Measurements from ENCODE around the gene KLHDC10.
"Not testable (repeated sequence)": the region's sequence is repeated elsewhere in the genome, so short reads cannot be mapped to it uniquely, and the experiment has no call there.

Gene KLHDC10

GRCh38 chr7:130079846-130080394, 9.6 kb downstream of the KLHDC10 start:
- no peak overlapping the region for H3K4me2 ChIP-seq (ENCODE audit: low read depth, low read length, poor library complexity, severe bottlenecking)
- H3K9me3 ChIP-seq (ENCODE audit: insufficient read depth, low read length): no peaks in the 10 kb centered on the region
- H3K9ac ChIP-seq (ENCODE audit: low read length): no peak overlapping the region
- peaks cover 70% of the 10 kb centered on the region for H3K79me2 ChIP-seq (ENCODE audit: insufficient read depth, low read length)
- no peak overlapping the region for H2AFZ ChIP-seq (ENCODE audit: low read depth, low read length, severe bottlenecking)
- no peaks in the 10 kb centered on the region for H3K36me3 ChIP-seq (ENCODE audit: low read length)
- no peaks in the 10 kb centered on the region for H3F3A ChIP-seq (ENCODE audit: insufficient read depth)
- H3K4me3 ChIP-seq (ENCODE audit: insufficient read depth, low read length, poor library complexity, severe bottlenecking): no peak overlapping the region
- no peaks in the 10 kb centered on the region for H3K9me2 ChIP-seq (replicated peaks; ENCODE audit: insufficient read depth, low read length)
- no peaks in the 10 kb centered on the region for H4K20me1 ChIP-seq (ENCODE audit: low read depth, low read length)
- no peak overlapping the region for H3K27ac ChIP-seq (ENCODE audit: low read depth, low read length)
- no peaks in the 10 kb centered on the region for H3K27me3 ChIP-seq (ENCODE audit: low read length)
- TF ChIP-seq CTCF (IDR thresholded peaks at IDR 0.05; ENCODE audit: insufficient read depth, low read length, poor library complexity, severe bottlenecking): no peak
- no peak for TF ChIP-seq EZH2phosphoT487 (conservative IDR thresholded peaks at IDR 0.05; ENCODE audit: low read length)

- not testable (repeated sequence) for H3K9me2 ChIP-seq (replicated peaks; ENCODE audit: insufficient read depth, low read length); H3K9me3 ChIP-seq (ENCODE audit: insufficient read depth, low read length); H3K27me3 ChIP-seq (ENCODE audit: low read length); H3F3A ChIP-seq (ENCODE audit: insufficient read depth); H3K27ac ChIP-seq (ENCODE audit: low read depth, low read length); H3K36me3 ChIP-seq (ENCODE audit: low read length); H3K4me3 ChIP-seq (ENCODE audit: insufficient read depth, low read length, poor library complexity, severe bottlenecking); H4K20me1 ChIP-seq (ENCODE audit: low read depth, low read length); H3K9ac ChIP-seq (ENCODE audit: low read length); H3K4me2 ChIP-seq (ENCODE audit: low read depth, low read length, poor library complexity, severe bottlenecking); H2AFZ ChIP-seq (ENCODE audit: low read depth, low read length, severe bottlenecking)
- H3K79me2 ChIP-seq (ENCODE audit: insufficient read depth, low read length): peaks cover 77% of the 10 kb centered on the region
Measured at GRCh38 chr7:130083497-130083896, 13.2 kb downstream of the KLHDC10 start.

- Histone ChIP-seq H3K79me2 (ENCODE audit: insufficient read depth, low read length) (peaks cover 85% of the 10 kb centered on the region), H3K27ac (ENCODE audit: low read depth, low read length) (no peak overlapping the region), H3K9me2 (replicated peaks; ENCODE audit: insufficient read depth, low read length) (no peaks in the 10 kb centered on the region), H3K36me3 (ENCODE audit: low read length) (no peaks in the 10 kb centered on the region), H3K9ac (ENCODE audit: low read length) (no peak overlapping the region), H2AFZ (ENCODE audit: low read depth, low read length, severe bottlenecking) (no peak overlapping the region), H3K4me3 (ENCODE audit: insufficient read depth, low read length, poor library complexity, severe bottlenecking) (no peak overlapping the region), H3K27me3 (ENCODE audit: low read length) (no peaks in the 10 kb centered on the region), H4K20me1 (ENCODE audit: low read depth, low read length) (no peaks in the 10 kb centered on the region), H3F3A (ENCODE audit: insufficient read depth) (no peaks in the 10 kb centered on the region), H3K9me3 (ENCODE audit: insufficient read depth, low read length) (no peaks in the 10 kb centered on the region), H3K4me2 (ENCODE audit: low read depth, low read length, poor library complexity, severe bottlenecking) (no peak overlapping the region)
- TF ChIP-seq CTCF (IDR thresholded peaks at IDR 0.05; ENCODE audit: insufficient read depth, low read length, poor library complexity, severe bottlenecking) (peak; percentile 95), EZH2phosphoT487 (conservative IDR thresholded peaks at IDR 0.05; ENCODE audit: low read length) (no peak)
Measured at GRCh38 chr7:130084037-130084875, 13.9 kb downstream of the KLHDC10 start.

GRCh38 chr7:130085235-130085634, 14.9 kb downstream of the KLHDC10 start:
- H3K9ac ChIP-seq (ENCODE audit: low read length); H3K4me2 ChIP-seq (ENCODE audit: low read depth, low read length, poor library complexity, severe bottlenecking); H2AFZ ChIP-seq (ENCODE audit: low read depth, low read length, severe bottlenecking); H3K9me3 ChIP-seq (ENCODE audit: insufficient read depth, low read length); H3K9me2 ChIP-seq (replicated peaks; ENCODE audit: insufficient read depth, low read length); H4K20me1 ChIP-seq (ENCODE audit: low read depth, low read length); H3K36me3 ChIP-seq (ENCODE audit: low read length); H3F3A ChIP-seq (ENCODE audit: insufficient read depth); H3K27me3 ChIP-seq (ENCODE audit: low read length); H3K27ac ChIP-seq (ENCODE audit: low read depth, low read length); H3K4me3 ChIP-seq (ENCODE audit: insufficient read depth, low read length, poor library complexity, severe bottlenecking): not testable (repeated sequence)
- peaks cover 82% of the 10 kb centered on the region for H3K79me2 ChIP-seq (ENCODE audit: insufficient read depth, low read length)
